GM03348 (cell line): ENCODE results near the gene C1orf167.

Source experiments
- DNase-seq: peaks from one replicate; pipeline ENCODE4 v3.0.0; 2012; ENCODE audit warnings: low spot score

The C1orf167 gene

GRCh38 chr1:11736746-11737639 lies 25.0 kb upstream of the C1orf167 start:
- peak; percentile 79 for DNase-seq

DNA sequence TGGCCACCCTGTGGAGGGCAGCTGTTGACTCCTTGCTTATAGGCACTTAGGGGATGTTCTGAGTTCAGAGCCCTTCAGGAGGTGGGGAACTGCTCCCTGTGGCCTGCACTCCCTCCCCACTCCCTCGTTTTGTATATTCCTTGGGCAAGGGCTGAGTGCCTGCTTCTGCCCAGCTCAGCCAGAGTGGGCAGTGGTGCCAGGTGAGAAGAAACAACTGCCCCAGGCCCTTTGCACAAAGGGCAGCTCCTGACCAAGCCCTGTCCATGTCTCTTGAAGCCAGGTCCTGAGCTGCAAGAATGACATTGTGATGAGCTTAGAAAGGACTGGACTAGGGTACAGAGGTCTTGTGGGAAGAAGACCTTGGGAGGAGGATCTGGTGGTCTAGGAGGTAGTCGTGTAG lies 23.9 kb upstream of the C1orf167 start:
- no peak for DNase-seq

GRCh38 chr1:11738783-11739182 lies 23.2 kb upstream of the C1orf167 start:
- no peak for DNase-seq

- no peak for DNase-seq
Observed at GRCh38 chr1:11740258-11741192, 21.5 kb upstream of the C1orf167 start.

- no peak for DNase-seq
Observed at GRCh38 chr1:11741482-11741881, 20.5 kb upstream of the C1orf167 start.

GRCh38 chr1:11741919-11742558 lies 20.0 kb upstream of the C1orf167 start:
- no peak for DNase-seq

DNA sequence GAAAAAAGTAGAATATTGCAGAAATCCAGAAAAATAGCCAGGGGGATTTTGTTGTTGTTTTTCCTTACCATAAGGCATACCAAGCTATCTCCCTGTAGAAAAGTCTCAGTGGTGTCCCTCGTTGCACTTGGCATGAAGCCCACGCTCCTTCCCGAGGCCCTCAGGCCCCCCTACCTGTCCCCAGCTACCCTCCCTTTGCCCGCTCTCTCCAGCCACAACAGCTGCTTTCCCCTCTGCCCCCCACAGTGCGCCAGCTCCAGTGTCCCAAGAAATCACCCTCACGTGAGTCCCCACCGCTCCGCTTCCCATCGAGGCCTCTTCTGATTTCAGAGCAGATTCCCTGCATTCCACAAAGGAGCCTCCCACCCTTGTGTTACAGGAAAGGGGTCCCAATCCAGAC lies 17.7 kb upstream of the C1orf167 start:
- DNase-seq = no peak

DNA sequence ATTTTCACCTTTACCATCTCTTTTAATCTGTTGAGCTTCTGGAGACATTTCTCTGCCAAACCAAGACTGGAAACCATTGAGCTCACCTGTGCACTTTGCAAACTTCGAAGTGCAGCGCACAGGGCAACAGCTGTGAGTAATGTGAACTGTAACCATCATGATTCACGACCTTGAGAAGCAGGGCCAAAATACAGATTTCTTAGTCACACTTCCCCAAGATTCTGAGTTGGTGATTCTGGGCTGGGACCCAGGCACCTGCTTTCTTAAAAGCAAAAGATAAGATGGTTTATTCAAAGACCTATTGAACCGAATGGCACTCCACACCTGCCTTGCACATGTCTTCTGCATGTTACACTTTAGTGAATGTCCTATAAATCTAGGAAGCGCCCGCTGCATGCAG lies 15.9 kb upstream of the C1orf167 start:
- no peak for DNase-seq

DNA sequence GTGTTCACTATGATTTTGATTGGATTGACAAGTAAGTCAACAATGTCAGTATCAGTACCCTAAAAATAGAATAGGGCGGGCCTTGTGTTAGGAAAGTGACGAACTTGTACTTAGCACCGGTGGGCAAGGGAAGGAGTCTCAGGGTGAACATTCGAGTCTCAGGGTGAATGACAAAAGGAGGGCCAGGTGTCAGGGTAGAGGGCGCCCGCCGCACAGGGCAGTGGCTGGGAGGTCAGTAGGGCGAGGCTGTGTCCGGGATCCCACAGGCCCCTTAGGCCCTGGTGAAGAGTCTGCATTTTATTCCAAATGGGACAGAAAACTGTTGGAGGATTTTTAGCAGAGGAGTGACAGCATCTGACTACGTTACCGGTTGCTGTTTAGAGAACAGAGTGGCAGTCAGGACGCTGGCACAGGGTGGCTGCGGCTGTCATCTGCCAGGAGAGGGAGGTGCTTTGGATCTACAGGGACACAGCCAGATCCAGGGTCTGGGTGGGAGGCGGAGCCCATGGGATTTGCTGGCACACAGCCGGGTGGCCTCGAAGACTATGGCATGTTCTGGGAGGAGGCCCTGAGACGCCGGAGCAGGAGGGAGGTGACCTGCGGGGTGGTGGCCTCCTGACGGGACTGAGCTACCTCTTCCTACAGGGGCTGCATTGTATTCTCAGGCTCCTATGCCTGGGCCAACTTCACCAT lies 15.1 kb upstream of the C1orf167 start:
- no peak for DNase-seq

DNA sequence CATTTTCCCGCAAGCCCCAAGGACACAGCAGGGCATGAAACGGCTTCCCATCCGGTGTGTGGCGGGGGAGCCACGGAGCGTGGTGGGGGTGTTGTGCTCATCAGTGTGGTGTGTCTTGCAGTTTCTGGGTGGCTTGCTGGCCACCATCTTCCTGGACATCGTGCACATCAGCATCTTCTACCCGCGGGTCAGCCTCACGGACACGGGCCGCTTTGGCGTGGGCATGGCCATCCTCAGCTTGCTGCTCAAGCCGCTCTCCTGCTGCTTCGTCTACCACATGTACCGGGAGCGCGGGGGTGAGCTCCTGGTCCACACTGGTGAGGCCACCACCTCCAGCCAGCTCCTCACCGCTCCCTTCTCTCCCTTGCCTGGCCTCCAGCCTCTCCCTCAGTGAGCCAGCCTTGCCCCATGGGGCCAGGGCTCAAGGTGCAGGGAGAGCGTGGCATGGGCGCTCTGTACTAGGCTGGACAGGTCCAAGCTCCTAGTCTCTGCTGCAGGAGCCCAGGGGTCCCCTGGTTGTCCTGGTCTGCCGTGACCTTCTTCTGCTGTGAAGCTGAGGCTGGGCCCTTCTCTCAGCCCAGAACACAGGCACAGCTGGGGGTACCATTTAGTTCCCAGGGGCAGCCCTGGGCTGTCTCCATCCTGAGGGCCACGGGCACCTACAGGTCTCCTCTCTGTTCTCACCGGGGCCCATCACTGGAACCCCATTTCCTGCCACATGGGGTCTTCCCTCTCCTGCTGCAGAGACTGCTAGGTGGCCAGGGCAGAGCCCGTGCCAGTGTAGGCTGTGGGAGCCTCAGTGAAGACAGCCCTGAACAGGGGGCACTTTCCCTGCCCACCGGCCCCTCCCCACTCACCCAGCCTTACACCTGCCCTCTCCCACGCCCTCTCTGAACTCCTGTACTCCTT lies 13.4 kb upstream of the C1orf167 start:
- no peak for DNase-seq

- DNase-seq = peak; percentile 51
Observed at GRCh38 chr1:11749203-11749689, 12.7 kb upstream of the C1orf167 start.

DNA sequence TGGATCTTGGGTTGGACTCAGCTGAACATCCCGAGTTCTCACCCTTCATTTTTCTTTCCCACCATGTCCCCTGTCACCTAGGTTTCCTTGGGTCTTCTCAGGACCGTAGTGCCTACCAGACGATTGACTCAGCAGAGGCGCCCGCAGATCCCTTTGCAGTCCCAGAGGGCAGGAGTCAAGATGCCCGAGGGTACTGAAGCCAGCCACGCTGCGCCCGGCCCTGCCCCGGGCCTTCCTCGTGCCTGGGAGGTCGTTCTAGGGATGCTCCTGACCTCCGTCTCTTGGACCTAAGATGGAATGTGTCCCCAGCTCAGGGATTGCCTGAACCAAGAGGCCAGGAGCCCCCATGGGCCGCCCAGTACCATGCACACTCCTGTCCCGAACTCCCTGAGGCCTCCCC lies 12.0 kb upstream of the C1orf167 start:
- no peak for DNase-seq

- no peak for DNase-seq
Observed at GRCh38 chr1:11751087-11751486, 10.9 kb upstream of the C1orf167 start.

GRCh38 chr1:11752359-11753088 lies 9.5 kb upstream of the C1orf167 start:
- no peak for DNase-seq

DNA sequence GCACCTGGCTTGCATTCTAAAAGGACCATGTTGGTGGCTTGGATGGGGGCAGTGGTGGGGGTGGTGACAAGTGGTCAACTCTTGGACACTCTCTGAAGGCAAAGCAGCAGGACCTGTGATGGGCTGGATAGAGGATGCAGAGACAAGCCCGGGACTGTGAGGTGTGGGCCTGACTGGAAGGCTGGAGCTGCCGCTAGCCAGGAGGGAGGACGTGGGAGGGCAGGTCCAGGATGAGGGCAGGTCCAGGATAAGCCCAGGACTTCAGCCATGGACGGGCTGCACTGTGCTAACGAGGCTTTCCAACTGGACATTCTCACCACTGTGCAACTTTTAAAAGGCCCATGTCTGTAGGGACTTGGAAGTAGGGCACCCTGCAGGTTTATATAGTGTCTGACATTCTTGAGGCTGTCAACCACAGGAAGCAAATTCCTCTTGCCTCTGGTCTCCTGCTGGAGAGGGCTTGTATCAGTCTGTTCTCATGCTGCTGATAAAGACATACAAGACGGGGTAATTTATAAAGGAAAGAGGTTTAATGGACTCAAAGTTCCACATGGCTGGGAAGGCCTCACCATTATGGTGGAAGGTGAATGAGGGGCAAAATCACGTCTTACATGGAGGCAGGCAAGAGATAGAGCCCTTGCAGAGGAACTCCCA lies 8.3 kb upstream of the C1orf167 start:
- DNase-seq = no peak

DNA sequence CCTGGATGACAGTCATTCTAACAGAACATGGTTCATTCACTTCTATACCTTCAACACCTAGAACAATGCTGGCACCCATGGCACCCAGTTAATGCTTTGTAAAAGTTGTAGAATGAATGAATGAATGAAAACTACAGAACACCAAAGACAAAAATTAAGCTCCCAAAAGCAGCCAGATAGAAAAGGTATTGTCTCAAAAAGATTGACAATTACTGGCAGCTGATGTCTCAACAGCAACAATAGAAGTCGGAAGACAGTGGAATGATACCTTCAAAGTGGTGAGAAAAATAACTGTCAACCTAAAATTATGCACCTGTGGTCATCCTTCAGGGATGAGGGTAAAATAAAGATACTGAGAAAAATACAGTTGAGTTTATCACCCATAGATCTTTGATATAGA lies 4.9 kb upstream of the C1orf167 start:
- no peak for DNase-seq

DNA sequence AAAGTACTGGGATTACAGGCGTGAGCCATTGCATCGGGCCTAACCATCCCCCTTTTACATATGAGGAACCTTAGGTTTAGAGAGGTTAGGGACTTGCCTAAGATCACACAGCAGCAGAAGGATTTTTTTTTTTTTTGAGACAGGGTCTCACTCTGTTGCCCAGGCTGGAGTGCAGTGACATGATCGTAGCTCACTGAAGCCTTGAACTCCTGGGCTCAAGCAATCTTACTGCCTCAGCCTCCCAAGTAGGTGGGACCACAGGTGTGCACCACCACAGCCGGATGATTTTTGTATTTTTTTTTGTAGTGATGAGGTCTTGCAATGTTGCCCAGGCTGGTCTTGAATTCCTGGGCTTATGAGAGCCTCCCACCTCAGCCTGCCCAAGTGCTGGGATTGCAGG lies 2.2 kb upstream of the C1orf167 start:
- DNase-seq = no peak

DNA sequence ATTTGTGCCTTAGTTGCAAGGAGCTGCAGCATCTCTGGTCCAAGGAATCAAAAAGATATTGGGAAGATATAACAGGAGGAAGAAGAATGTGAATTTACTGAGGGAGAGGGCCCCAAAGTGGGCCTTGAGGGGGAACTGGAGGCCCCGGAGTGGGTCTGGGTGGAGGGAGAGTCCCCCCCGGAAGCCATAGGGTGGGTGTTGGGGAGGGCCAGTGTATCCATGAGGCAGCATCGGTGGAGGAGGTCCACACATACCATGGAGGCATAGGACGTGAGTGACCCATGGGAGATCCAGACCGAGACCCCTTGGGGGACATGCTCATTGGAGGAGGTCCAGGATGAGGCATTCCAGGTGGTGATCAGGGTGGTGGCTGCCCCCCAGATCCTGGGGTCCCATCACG lies 708 bp upstream of the C1orf167 start:
- DNase-seq = no peak

- DNase-seq = no peak
Observed at GRCh38 chr1:11764115-11764514, 2.1 kb downstream of the C1orf167 start.
